ENCODE results near the gene DEFB131B. TPM values are rescaled to one million over a fixed set of nuclear protein-coding genes. Genes with fewer than 3 reads are reported as not detected.

DEFB131B gene
- total and polyA plus RNA-seq, 2 of the 8 experiments (the other 6 are each of a cell fraction or from before 2014, with no cell fraction given): not detected

DNA sequence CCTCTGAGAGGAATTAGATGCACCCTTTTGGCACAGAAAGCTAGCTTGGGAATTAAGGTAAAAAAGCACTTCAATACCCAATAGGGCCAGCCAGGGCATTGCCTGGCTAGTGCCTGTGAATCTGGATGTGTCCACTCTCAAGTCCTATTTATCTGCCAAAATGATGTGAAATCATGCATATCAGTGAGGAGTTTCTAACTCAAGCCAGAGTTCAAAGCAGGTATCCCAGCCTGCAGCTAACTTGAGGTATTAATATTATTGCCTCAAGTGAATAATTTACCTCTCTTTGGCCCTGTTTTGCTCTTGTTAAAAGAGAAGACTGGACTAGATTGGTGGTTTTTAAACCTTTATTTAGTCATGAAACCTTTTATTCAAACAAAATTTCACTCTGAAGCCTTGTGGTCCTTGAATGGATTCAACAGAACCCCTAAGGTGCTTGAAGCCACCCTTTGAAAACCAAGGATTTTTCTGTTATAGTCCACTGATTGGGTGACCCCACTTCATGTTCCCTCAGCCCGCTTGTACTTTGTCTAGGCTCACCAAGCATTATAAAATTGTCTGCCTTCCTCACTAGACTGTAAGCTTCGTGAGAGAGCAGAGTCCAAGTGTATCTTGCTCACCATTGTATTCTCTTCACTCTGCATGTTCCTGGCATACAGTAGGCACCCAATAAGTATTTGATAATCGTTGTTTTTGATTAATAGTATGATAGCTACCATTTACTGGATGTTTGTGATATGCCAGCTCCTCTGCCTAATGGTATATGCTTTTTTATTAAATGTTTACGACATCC lies 55.1 kb downstream of the DEFB131B start:
- Histone ChIP-seq H3K56ac (replicated peaks; ENCODE audit: insufficient read length, low read depth, low read length) (no peak overlapping the region), H3K36me3 (ENCODE audit: control insufficient read depth in 2 of 4, insufficient read depth in 4 of 4, low read length in 3 of 4) (no peaks in the 10 kb centered on the region; a peak in 1 of 8 replicates), H2AFZ (ENCODE audit: low read length) (no peak overlapping the region), H3K79me2 (ENCODE audit: control insufficient read depth in 1 of 2, insufficient read depth in 2 of 2, low read length in 2 of 2) (peaks cover 23 to 87% of the 10 kb centered on the region in 2 experiments), H3K4ac (replicated peaks; ENCODE audit: insufficient read length, low read depth, low read length) (no peak overlapping the region), H2BK120ac (replicated peaks; ENCODE audit: low read depth, low read length) (no peak overlapping the region), H3K79me1 (ENCODE audit: low read depth, low read length) (peaks cover 10% of the 10 kb centered on the region), H4K5ac (ENCODE audit: insufficient read length, low read depth, low read length) (no peak overlapping the region), H3K18ac (ENCODE audit: extremely low read depth, low read length) (no peak overlapping the region), H4K20me1 (replicated peaks in 1 of 2; ENCODE audit: control insufficient read depth in 1 of 2, insufficient read depth in 2 of 2, low read length in 2 of 2) (peaks cover 10 to 13% of the 10 kb centered on the region in 2 experiments), H3K14ac (ENCODE audit: insufficient read length) (no peak overlapping the region), H3K27me3 (replicated peaks in 1 of 4; ENCODE audit: control insufficient read depth in 3 of 4, extremely low read depth in 1 of 4, insufficient read depth in 3 of 4, low read length in 3 of 4) (no peaks in the 10 kb centered on the region), H3K23me2 (ENCODE audit: low read depth, low read length) (peaks cover 9% of the 10 kb centered on the region), H2BK12ac (ENCODE audit: low read depth, low read length) (no peak overlapping the region), H2AK5ac (ENCODE audit: low read depth, low read length) (no peak overlapping the region), H3K4me1 (replicated peaks in 1 of 4; ENCODE audit: control insufficient read depth in 3 of 4, insufficient read depth in 4 of 4, low read length in 3 of 4) (peaks cover 0 to 4% (median 0%) of the 10 kb centered on the region in 4 experiments; a peak in 2 of 7 replicates), H4K8ac (ENCODE audit: extremely low read depth, insufficient read depth, low read length) (no peak overlapping the region), H3K4me3 (ENCODE audit: extremely low read depth in 1 of 4, insufficient read depth in 2 of 4, low read depth in 3 of 4, low read length in 4 of 4) (no peak overlapping the region), H2BK20ac (ENCODE audit: low read length) (no peak overlapping the region), H2BK15ac (ENCODE audit: low read length) (no peak overlapping the region), H3K9me3 (ENCODE audit: insufficient read depth in 2 of 2, low read depth in 1 of 2, low read length in 1 of 2) (no peaks in the 10 kb centered on the region), H3K9ac (replicated peaks in 1 of 4; ENCODE audit: extremely low read depth in 1 of 4, low read depth in 3 of 4, low read length in 3 of 4) (no peak overlapping the region), H3K23ac (ENCODE audit: insufficient read length) (no peak overlapping the region), H4K91ac (replicated peaks; ENCODE audit: insufficient read length, low read length) (no peak overlapping the region), H3K27ac (ENCODE audit: low read depth, low read length) (no peak overlapping the region), H2BK5ac (ENCODE audit: low read depth, low read length) (no peak overlapping the region), H3K4me2 (ENCODE audit: insufficient read depth in 1 of 2, low read depth in 2 of 2, low read length in 2 of 2) (no peak overlapping the region)
- ChIA-PET POLR2A (ENCODE audit: partially characterized antibody) (interaction anchor here (0.9 to 1.4 kb wide), 3 partner anchors 10 to 24 kb away, joined by 3 to 4 read pairs (median 4); no protein-coding TSS in a partner anchor), CTCF (ENCODE audit: partially characterized antibody) (interaction anchor here (0.9 kb wide), 1 partner anchor 44 kb away, joined by 3 read pairs; no protein-coding TSS in a partner anchor)
- FAIRE-seq (no peak), DNase-seq (ENCODE audit: low read depth in 1 of 2, low spot score in 2 of 2) (no peak)
- WGBS, 2 experiments (ENCODE audit: extremely low coverage in 1 of 2, insufficient coverage in 1 of 2, insufficient read length in 1 of 2, insufficient replicate concordance in 2 of 2, low coverage in 1 of 2, low lambda C conversion rate in 2 of 2, missing lambda C conversion rate in 1 of 2): 88% methylated on average over 4 of the region's 4 CpGs; no CpG with 5 or more reads in 1 of the 2 experiments
- TF ChIP-seq SIX5 (IDR thresholded peaks at IDR 0.05; ENCODE audit: low read depth, low read length) (no peak), KDM5A (IDR thresholded peaks at IDR 0.05; ENCODE audit: low read length) (no peak), JUN (IDR thresholded peaks at IDR 0.05; ENCODE audit: low read depth, low read length) (no peak), CEBPB (IDR thresholded peaks at IDR 0.05; ENCODE audit: low read depth, low read length) (no peak), POLR2AphosphoS5 (IDR thresholded peaks at IDR 0.05; ENCODE audit: low read depth, low read length) (no peak), TBP (IDR thresholded peaks at IDR 0.05; ENCODE audit: low read depth, low read length) (no peak), HDAC2 (IDR thresholded peaks at IDR 0.05; ENCODE audit: borderline replicate concordance in 1 of 2, low read depth in 2 of 2, low read length in 2 of 2) (no peak), TEAD4 (IDR thresholded peaks at IDR 0.05; ENCODE audit: low read depth, low read length) (no peak), BRCA1 (IDR thresholded peaks at IDR 0.05; ENCODE audit: low read depth, low read length) (no peak)
